SK-N-SH (cell line): ENCODE data around the gene CEP63. TPM values are rescaled to one million over a fixed set of nuclear protein-coding genes. Genes with fewer than 3 reads are reported as not detected.

Experiments used
- CTCF ChIA-PET: fragments of 300-600, 350-600 bp; formaldehyde crosslinking; extraction: SDS; loops from one replicate; lab custom pipeline; 2021; lab: Yijun Ruan, JAX
- POLR2A ChIA-PET: fragments of 350-600 bp; sonication (Branson Sonifier 250); formaldehyde crosslinking; extraction: SDS; loops from one replicate; lab custom pipeline; 2020; ENCODE audit warnings: antibody characterized with exemption, inconsistent platforms; lab: Yijun Ruan, JAX
- DNase-seq: peaks from one replicate; pipeline ENCODE4 v3.0.0; 2012
- H2AFZ ChIP-seq: fragments of 200-600 bp; sonication (generic); 2 replicates; pipeline ENCODE4 v1.8.1; 2016; ENCODE audit warnings: antibody characterized with exemption, mild to moderate bottlenecking, low read depth
- H3F3A ChIP-seq: fragments of 200-600 bp; sonication (generic); replicated peaks from 2 replicates; pipeline ENCODE3; 2016; ENCODE audit warnings: antibody characterized with exemption, mild to moderate bottlenecking; ENCODE audit not compliant: insufficient read depth
- H3K27ac ChIP-seq, 2 experiments: fragments of 200-500 bp in 1 of 2; fragments of 200-600 bp in 1 of 2; sonication (Bioruptor generic) in 1 of 2; sonication (generic), shearing (Covaris generic) in 1 of 2; 2 replicates each; pipeline versions ENCODE4 v1.5.1 to v1.6.1; 2014 to 2016; ENCODE audit warnings: low read depth in 2 of 2, inconsistent platforms in 1 of 2, low read length in 1 of 2, mild to moderate bottlenecking in 1 of 2, mixed read lengths in 1 of 2
- H3K27me3 ChIP-seq: fragments of 200-600 bp; sonication (generic), shearing (Covaris generic); 2 replicates; pipeline ENCODE4 v1.6.1; 2016; ENCODE audit warnings: mixed run types; ENCODE audit not compliant: insufficient read depth
- H3K36me3 ChIP-seq, 2 experiments: fragments of 200-500 bp in 1 of 2; fragments of 200-600 bp in 1 of 2; sonication (Bioruptor generic) in 1 of 2; sonication (generic) in 1 of 2; replicated peaks in 1 of 2; 2 replicates each; pipeline versions ENCODE3 to v1.5.1; 2014 to 2016; ENCODE audit warnings: low read length in 1 of 2, mild to moderate bottlenecking in 1 of 2; ENCODE audit not compliant: insufficient read depth in 2 of 2, control insufficient read depth in 1 of 2
- H3K4me1 ChIP-seq, 2 experiments: fragments of 200-500 bp in 1 of 2; fragments of 200-600 bp in 1 of 2; sonication (Bioruptor generic) in 1 of 2; sonication (generic), shearing (Covaris generic) in 1 of 2; 2 replicates each; pipeline versions ENCODE4 v1.5.1 to v1.6.1; 2014 to 2016; ENCODE audit warnings: low read depth in 1 of 2, low read length in 1 of 2, mixed run types in 1 of 2; ENCODE audit not compliant: insufficient read depth in 2 of 2, control insufficient read depth in 1 of 2
- H3K4me2 ChIP-seq: fragments of 200-600 bp; sonication (generic), shearing (Covaris generic); 2 replicates; pipeline ENCODE4 v1.6.1; 2017; ENCODE audit warnings: mixed run types
- H3K4me3 ChIP-seq, 2 experiments: fragments of 200-500 bp in 1 of 2; fragments of 200-600 bp in 1 of 2; sonication (Bioruptor generic) in 1 of 2; sonication (generic), shearing (Covaris generic) in 1 of 2; 2 replicates each; pipeline versions ENCODE4 v1.5.1 to v1.8.1; 2014 to 2016; ENCODE audit warnings: low read depth in 2 of 2, inconsistent platforms in 1 of 2, low read length in 1 of 2, mild to moderate bottlenecking in 1 of 2, mixed read lengths in 1 of 2, moderate library complexity in 1 of 2
- H3K79me2 ChIP-seq: fragments of 200-600 bp; sonication (generic); 2 replicates; pipeline ENCODE4 v1.8.1; 2017; ENCODE audit warnings: mild to moderate bottlenecking; ENCODE audit not compliant: insufficient read depth
- H3K9ac ChIP-seq: fragments of 200-600 bp; sonication (generic); 2 replicates; pipeline ENCODE4 v1.6.1; 2017; ENCODE audit warnings: mixed run types
- H3K9me2 ChIP-seq: fragments of 200-600 bp; sonication (generic); 2 replicates; pipeline ENCODE4 v1.6.1; 2017; ENCODE audit warnings: mixed run types
- H3K9me3 ChIP-seq: fragments of 200-600 bp; sonication (generic); 2 replicates; pipeline ENCODE4 v1.6.1; 2017; ENCODE audit warnings: mixed run types, mild to moderate bottlenecking, moderate library complexity
- H4K20me1 ChIP-seq: fragments of 200-600 bp; sonication (generic); 2 replicates; pipeline ENCODE4 v1.6.1; 2017; ENCODE audit warnings: mild to moderate bottlenecking, mixed run types; ENCODE audit not compliant: insufficient read depth
- EP300 ChIP-seq, 2 experiments: IDR thresholded peaks; 2 replicates each; pipeline versions ENCODE4 v1.4.0 to v1.6.1; 2012; ENCODE audit warnings: borderline replicate concordance in 1 of 2, low read depth in 1 of 2, low read length in 1 of 2
- FOXJ3 ChIP-seq: sonication (generic); formaldehyde crosslinking; IDR thresholded peaks from 2 replicates; pipeline ENCODE4 v1.5.1; 2020; ENCODE audit warnings: mild to moderate bottlenecking, missing genetic modification reagents
- GATA2 ChIP-seq: sonication (generic); formaldehyde crosslinking; IDR thresholded peaks from 2 replicates; pipeline ENCODE4 v1.5.0; 2020; ENCODE audit warnings: mild to moderate bottlenecking, missing genetic modification reagents
- IRF3 ChIP-seq: fragments of 150-350 bp; IDR thresholded peaks from 2 replicates; pipeline ENCODE4 v1.6.1; 2016; ENCODE audit warnings: mild to moderate bottlenecking, low read depth, low read length
- MEF2A ChIP-seq: IDR thresholded peaks from 2 replicates; pipeline ENCODE4 v1.4.0; 2012; ENCODE audit warnings: low read depth, borderline replicate concordance
- NFIC ChIP-seq: IDR thresholded peaks from 2 replicates; pipeline ENCODE4 v1.4.0; 2012; ENCODE audit warnings: borderline replicate concordance
- NRF1 ChIP-seq: IDR thresholded peaks from 2 replicates; pipeline ENCODE4 v1.6.1; 2012; ENCODE audit warnings: low read depth, mild to moderate bottlenecking, low read length
- PBX3 ChIP-seq: IDR thresholded peaks from 2 replicates; pipeline ENCODE4; 2012
- POLR2AphosphoS5 ChIP-seq: IDR thresholded peaks from 2 replicates; pipeline ENCODE4 v1.6.1; 2012; ENCODE audit warnings: low read depth, low read length
- RAD21 ChIP-seq: IDR thresholded peaks from 2 replicates; pipeline ENCODE4 v1.6.1; 2012; ENCODE audit warnings: mild to moderate bottlenecking, low read length
- RCOR1 ChIP-seq: fragments of 150-350 bp; IDR thresholded peaks from 2 replicates; pipeline ENCODE4 v1.6.1; 2017; ENCODE audit warnings: antibody characterized with exemption, low read length
- REST ChIP-seq: IDR thresholded peaks from 2 replicates; pipeline ENCODE4 v1.6.1; 2012; ENCODE audit warnings: mild to moderate bottlenecking, low read depth, low read length, moderate library complexity
- RXRA ChIP-seq: IDR thresholded peaks from 2 replicates; pipeline ENCODE4 v1.4.0; 2012; ENCODE audit warnings: low read depth, mild to moderate bottlenecking, borderline replicate concordance
- SIN3A ChIP-seq: IDR thresholded peaks from 2 replicates; pipeline ENCODE4 v1.6.1; 2012; ENCODE audit warnings: low read depth, mild to moderate bottlenecking, low read length, moderate library complexity, borderline replicate concordance
- SMC3 ChIP-seq: IDR thresholded peaks from 2 replicates; pipeline ENCODE4 v1.6.1; 2012; ENCODE audit warnings: low read depth, low read length, improper control_type of control experiment
- TAF1 ChIP-seq: IDR thresholded peaks from 2 replicates; pipeline ENCODE4 v1.6.1; 2012; ENCODE audit warnings: low read depth, mild to moderate bottlenecking, low read length, moderate library complexity, borderline replicate concordance
- TCF12 ChIP-seq: IDR thresholded peaks from 2 replicates; pipeline ENCODE4 v1.4.0; 2012
- TEAD4 ChIP-seq: IDR thresholded peaks from 2 replicates; pipeline ENCODE4 v1.4.0; 2012; ENCODE audit warnings: mild to moderate bottlenecking, borderline replicate concordance; ENCODE audit not compliant: insufficient read depth
- USF2 ChIP-seq: fragments of 150-350 bp; IDR thresholded peaks from 2 replicates; pipeline ENCODE4 v1.6.1; 2017; ENCODE audit warnings: antibody characterized with exemption, low read length, low read depth, borderline replicate concordance
- YY1 ChIP-seq: IDR thresholded peaks from 2 replicates; pipeline ENCODE4 v1.4.0; 2012; ENCODE audit warnings: low read depth, mild to moderate bottlenecking
- WGBS: methylation state at CpG from one replicate; pipeline ENCODE4 v1.1.6; 2017; ENCODE audit warnings: low lambda C conversion rate; 5-methylcytosine and 5-hydroxymethylcytosine counted together
- polyA plus RNA-seq, 3 experiments: library from polyadenylated mRNA; depleted of rRNA; stranded (reverse); fragments of >200 nt; gene quantifications; 2 replicates each; pipeline ENCODE4 v1.2.3, GENCODE V29; 2012

The CEP63 gene
- polyA plus RNA-seq, 1 of the 3 experiments (the other 2 are of a cell fraction), result 6.3 TPM

GRCh38 chr3:134542287-134542958 lies 56.6 kb downstream of the CEP63 start:
- Histone ChIP-seq H4K20me1 (no peaks in the 10 kb centered on the region), H3K4me1 (no peaks in the 10 kb centered on the region; a peak in 1 of 4 replicates), H3K9ac (no peak overlapping the region), H3K4me3 (no peak overlapping the region), H3K36me3 (peaks cover 22 to 43% of the 10 kb centered on the region in 2 experiments), H3K27ac (no peak overlapping the region), H3K79me2 (no peaks in the 10 kb centered on the region), H3K4me2 (no peak overlapping the region), H2AFZ (no peak overlapping the region), H3F3A (no peaks in the 10 kb centered on the region), H3K27me3 (no peaks in the 10 kb centered on the region), H3K9me3 (no peaks in the 10 kb centered on the region), H3K9me2 (no peaks in the 10 kb centered on the region)
- CTCF ChIA-PET, result interaction anchor here (0.7 to 1.0 kb wide), 2 partner anchors 8 to 274 kb away, joined by 3 read pairs; no protein-coding TSS in a partner anchor
- WGBS, result 73% methylated on average over 3 of the region's 3 CpGs
- TF ChIP-seq POLR2AphosphoS5 (no peak), FOXJ3 (CRISPR knock-in tag) (no peak)
- POLR2A ChIA-PET, result no interaction called here
- DNase-seq, result no peak

- Histone ChIP-seq H3K27me3 (no peaks in the 10 kb centered on the region), H3K27ac (no peak overlapping the region), H3F3A (no peaks in the 10 kb centered on the region), H2AFZ (no peak overlapping the region), H3K9me3 (no peaks in the 10 kb centered on the region), H3K9ac (no peak overlapping the region), H3K79me2 (no peaks in the 10 kb centered on the region), H3K4me3 (no peak overlapping the region), H4K20me1 (no peaks in the 10 kb centered on the region), H3K4me1 (no peaks in the 10 kb centered on the region; a peak in 1 of 4 replicates), H3K9me2 (no peaks in the 10 kb centered on the region), H3K4me2 (no peak overlapping the region), H3K36me3 (peaks cover 23 to 43% of the 10 kb centered on the region in 2 experiments)
- 92% methylated on average over 3 of the region's 3 CpGs for WGBS
- ChIA-PET POLR2A (no interaction called here), CTCF (interaction anchor here (0.7 to 1.0 kb wide), 2 partner anchors 9 to 274 kb away, joined by 3 read pairs; no protein-coding TSS in a partner anchor)
- DNase-seq, result no peak
- TF ChIP-seq SIN3A, result no peak
- TF ChIP-seq IRF3, result no peak
- no peak for TF ChIP-seq USF2
- TF ChIP-seq NFIC, result no peak
- TF ChIP-seq MEF2A, result no peak
- TF ChIP-seq GATA2 (CRISPR knock-in tag), result no peak
- TF ChIP-seq REST, result no peak
- no peak for TF ChIP-seq TCF12
- no peak for TF ChIP-seq RAD21
- TF ChIP-seq TAF1, result no peak
- TF ChIP-seq RCOR1, result no peak
- TF ChIP-seq POLR2AphosphoS5, result no peak
- TF ChIP-seq TEAD4, result no peak
- no peak for TF ChIP-seq EP300 (IDR thresholded peaks at IDR 0.05; ENCODE audit: borderline replicate concordance in 1 of 2, low read depth in 1 of 2, low read length in 1 of 2)
- no peak for TF ChIP-seq PBX3
- TF ChIP-seq SMC3, result no peak
- TF ChIP-seq NRF1, result no peak
- TF ChIP-seq YY1, result no peak
- TF ChIP-seq RXRA, result no peak
Measured at GRCh38 chr3:134543113-134543512, 57.3 kb downstream of the CEP63 start.
